Uterus (tissue), 4 donors: ENCODE measurements around the gene PRUNE2. TPM values are rescaled to one million over a fixed set of nuclear protein-coding genes. Genes with fewer than 3 reads are reported as not detected.

Experiments used
- DNase-seq, 2 donors: peaks; one replicate each; pipeline ENCODE4 v3.0.0-alpha.2; 2019 to 2020
- H3K27ac ChIP-seq, 2 donors: fragments of 200-600 bp; sonication (generic); 1 replicate in 1 of 2; 2 replicates in 1 of 2; pipeline ENCODE4 v1.5.1; 2016 to 2018
- H3K27me3 ChIP-seq, 2 donors: fragments of 200-600 bp; sonication (generic); one replicate each; pipeline ENCODE4 v1.5.1; 2018 to 2019; ENCODE audit warnings: control low read depth in 1 of 2
- H3K36me3 ChIP-seq, 2 donors: fragments of 200-600 bp; sonication (generic); one replicate each; pipeline ENCODE4 v1.5.1; 2019; ENCODE audit warnings: control low read depth in 1 of 2
- H3K4me1 ChIP-seq, 2 donors: fragments of 200-600 bp; sonication (generic); one replicate each; pipeline ENCODE4 v1.5.1; 2018 to 2019; ENCODE audit warnings: control low read depth in 1 of 2
- H3K4me3 ChIP-seq, 2 donors: fragments of 200-600 bp; sonication (generic); 1 replicate in 1 of 2; 2 replicates in 1 of 2; pipeline ENCODE4 v1.5.1; 2018 to 2019; ENCODE audit warnings: mild to moderate bottlenecking in 1 of 2
- H3K9me3 ChIP-seq, 2 donors: fragments of 200-600 bp; sonication (generic); one replicate each; pipeline ENCODE4 v1.5.1; 2019; ENCODE audit warnings: control low read depth in 1 of 2
- POLR2A ChIP-seq, 2 donors: fragments of 450-650 bp; IDR thresholded peaks; one replicate each; pipeline ENCODE4 v1.6.1; 2016; ENCODE audit warnings: antibody characterized with exemption in 2 of 2, mild to moderate bottlenecking in 1 of 2, moderate library complexity in 1 of 2
- intact Hi-C: fragments of 100-400 bp; cut with DNase I; formaldehyde crosslinking; loops from one replicate; pipeline ENCODE4 v1.15.1; 2023; ENCODE audit warnings: low total_unique reads
- total RNA-seq, 4 donors: library from RNA; depleted of rRNA in 3 of 4; stranded (reverse); fragments of >200 nt in 3 of 4; gene quantifications; one replicate each; pipeline versions ENCODE4 v1.1.0 to v1.2.4, GENCODE V29; 2014 to 2023
- TF ChIP-seq, protein P1 (sequence below), 4 experiments: fragments of 200-600 bp in 2 of 4; fragments of 450-650 bp in 2 of 4; sonication (generic) in 2 of 4; IDR thresholded peaks; one replicate each; pipeline ENCODE4 v1.5.1; 2016 to 2019; ENCODE audit warnings: antibody characterized with exemption in 4 of 4, mild to moderate bottlenecking in 2 of 4, moderate library complexity in 1 of 4
- donor health status: DM: yes; HTN: yes; CAD: no.

PRUNE2 gene
- total RNA-seq, 4 donors from 2014 or later: 51.4 to 187 (median 97.1) TPM

DNA sequence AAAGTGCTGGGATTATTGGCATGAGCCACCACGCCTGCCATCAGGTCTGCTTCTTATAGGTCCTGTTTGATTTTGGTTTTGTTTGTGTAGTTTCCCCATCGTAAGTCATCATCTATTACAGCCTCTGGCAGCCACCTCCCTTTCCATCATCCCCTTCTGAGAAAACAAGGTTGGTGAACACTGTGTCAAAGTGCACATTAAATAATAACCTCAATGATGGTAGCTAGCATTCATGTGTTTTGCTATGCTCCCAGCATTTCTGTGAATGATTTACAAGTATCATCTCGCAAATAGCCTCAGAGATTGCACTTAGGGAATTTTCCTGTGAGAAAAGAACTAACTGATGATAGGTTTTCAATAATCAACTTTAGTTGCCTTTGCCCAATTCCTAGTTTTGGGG, 9.9 kb downstream of the PRUNE2 start:
- no peaks in the 10 kb centered on the region for H3K27me3 ChIP-seq
- peak overlapping the region; percentile 40 to 66 for H3K27ac ChIP-seq
- no peak overlapping the region for H3K4me3 ChIP-seq
- TF ChIP-seq, protein P1, sequence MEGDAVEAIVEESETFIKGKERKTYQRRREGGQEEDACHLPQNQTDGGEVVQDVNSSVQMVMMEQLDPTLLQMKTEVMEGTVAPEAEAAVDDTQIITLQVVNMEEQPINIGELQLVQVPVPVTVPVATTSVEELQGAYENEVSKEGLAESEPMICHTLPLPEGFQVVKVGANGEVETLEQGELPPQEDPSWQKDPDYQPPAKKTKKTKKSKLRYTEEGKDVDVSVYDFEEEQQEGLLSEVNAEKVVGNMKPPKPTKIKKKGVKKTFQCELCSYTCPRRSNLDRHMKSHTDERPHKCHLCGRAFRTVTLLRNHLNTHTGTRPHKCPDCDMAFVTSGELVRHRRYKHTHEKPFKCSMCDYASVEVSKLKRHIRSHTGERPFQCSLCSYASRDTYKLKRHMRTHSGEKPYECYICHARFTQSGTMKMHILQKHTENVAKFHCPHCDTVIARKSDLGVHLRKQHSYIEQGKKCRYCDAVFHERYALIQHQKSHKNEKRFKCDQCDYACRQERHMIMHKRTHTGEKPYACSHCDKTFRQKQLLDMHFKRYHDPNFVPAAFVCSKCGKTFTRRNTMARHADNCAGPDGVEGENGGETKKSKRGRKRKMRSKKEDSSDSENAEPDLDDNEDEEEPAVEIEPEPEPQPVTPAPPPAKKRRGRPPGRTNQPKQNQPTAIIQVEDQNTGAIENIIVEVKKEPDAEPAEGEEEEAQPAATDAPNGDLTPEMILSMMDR (IDR thresholded peaks at IDR 0.05): no peak
- no peak for TF ChIP-seq POLR2A (IDR thresholded peaks at IDR 0.05)
- no peaks in the 10 kb centered on the region for H3K9me3 ChIP-seq
- no peaks in the 10 kb centered on the region for H3K4me1 ChIP-seq
- intact Hi-C loops: no loop called here
- H3K36me3 ChIP-seq: no peaks in the 10 kb centered on the region
- DNase-seq: no peak

DNA sequence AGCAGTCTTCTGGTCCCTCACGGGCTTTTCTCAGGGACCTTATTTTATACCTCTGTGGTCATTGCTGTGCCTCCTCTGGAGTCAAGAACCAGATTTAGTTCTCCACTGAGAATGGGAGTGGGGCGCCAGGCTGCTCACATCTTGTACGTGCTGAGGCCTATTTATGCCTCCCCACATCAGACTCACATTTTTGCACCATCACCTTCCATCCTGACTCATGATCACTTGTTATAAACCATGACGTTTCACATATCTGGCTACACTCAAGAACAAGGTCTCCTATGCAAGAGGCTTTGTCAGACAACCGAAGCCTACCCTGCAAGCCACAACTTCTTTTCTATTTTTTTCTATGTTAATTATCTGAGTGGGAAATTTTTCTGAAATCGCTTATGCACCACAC, 10.7 kb downstream of the PRUNE2 start:
- peak in 1 of 2 donors; percentile 30 for DNase-seq
- H3K27ac ChIP-seq: peak overlapping the region; percentile 40 to 66
- H3K9me3 ChIP-seq: no peaks in the 10 kb centered on the region
- intact Hi-C loops: no loop called here
- H3K4me1 ChIP-seq: no peaks in the 10 kb centered on the region
- H3K27me3 ChIP-seq: no peaks in the 10 kb centered on the region
- H3K4me3 ChIP-seq: no peak overlapping the region
- no peak for TF ChIP-seq POLR2A (IDR thresholded peaks at IDR 0.05)
- TF ChIP-seq, protein P1 (IDR thresholded peaks at IDR 0.05): no peak
- no peaks in the 10 kb centered on the region for H3K36me3 ChIP-seq

DNA sequence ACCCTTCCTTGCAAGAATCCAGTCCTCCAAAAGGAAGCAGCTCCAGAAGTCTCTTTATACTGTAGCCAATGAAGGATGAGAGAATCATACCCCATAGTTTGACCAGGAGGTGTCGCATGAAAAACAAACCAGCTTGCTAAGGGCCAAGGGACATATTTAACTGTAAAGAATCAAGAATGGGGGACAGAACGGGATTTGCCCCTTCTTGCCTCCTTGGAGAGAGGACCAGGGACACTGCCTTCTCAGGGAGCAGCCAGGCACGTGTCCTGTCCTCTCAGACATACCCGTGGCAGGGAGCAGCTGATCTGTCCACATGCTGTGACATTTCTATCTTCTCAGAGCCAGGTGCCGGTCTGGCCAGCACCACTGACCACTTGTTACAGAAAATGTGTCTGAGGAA, 11.7 kb downstream of the PRUNE2 start:
- TF ChIP-seq, protein P1 (IDR thresholded peaks at IDR 0.05): no peak
- no peak for TF ChIP-seq POLR2A (IDR thresholded peaks at IDR 0.05)
- intact Hi-C loops: no loop called here
- H3K36me3 ChIP-seq: no peaks in the 10 kb centered on the region
- no peaks in the 10 kb centered on the region for H3K27me3 ChIP-seq
- H3K27ac ChIP-seq: peak overlapping the region; percentile 60 to 66
- H3K9me3 ChIP-seq: no peaks in the 10 kb centered on the region
- no peaks in the 10 kb centered on the region for H3K4me1 ChIP-seq
- no peak overlapping the region for H3K4me3 ChIP-seq
- no peak for DNase-seq

DNA sequence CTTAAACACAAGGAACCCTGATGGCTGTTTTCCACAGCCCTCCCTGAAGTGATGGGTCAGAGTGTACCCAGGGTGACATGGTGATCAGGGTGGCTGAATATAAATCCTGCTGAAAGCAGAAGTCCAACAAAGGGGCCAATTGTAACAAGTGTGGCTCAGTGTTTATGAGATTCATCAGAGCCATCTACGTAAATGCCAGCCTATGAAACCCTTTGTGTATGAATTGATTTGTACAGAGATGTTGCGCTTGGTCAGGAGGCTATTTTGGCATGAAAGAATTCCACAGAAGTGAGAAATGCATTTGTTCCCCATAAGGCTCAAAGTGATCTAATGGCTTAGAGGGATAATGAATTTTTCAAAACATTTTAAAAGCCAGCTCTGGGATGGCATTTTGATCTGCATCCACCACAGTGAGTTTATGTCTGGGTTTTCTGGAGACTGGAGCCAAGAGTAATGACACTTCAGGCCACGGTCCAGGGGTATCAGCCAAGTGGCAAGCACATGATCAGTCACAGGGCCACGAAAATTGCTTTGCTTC, 12.4 kb downstream of the PRUNE2 start:
- H3K27ac ChIP-seq: peak overlapping the region; percentile 60 to 66
- no peaks in the 10 kb centered on the region for H3K9me3 ChIP-seq
- TF ChIP-seq POLR2A (IDR thresholded peaks at IDR 0.05): no peak
- TF ChIP-seq, protein P1 (IDR thresholded peaks at IDR 0.05): no peak
- no peaks in the 10 kb centered on the region for H3K27me3 ChIP-seq
- intact Hi-C loops: no loop called here
- H3K4me1 ChIP-seq: no peaks in the 10 kb centered on the region
- H3K36me3 ChIP-seq: no peaks in the 10 kb centered on the region
- DNase-seq: peak in 1 of 2 donors; percentile 29
- H3K4me3 ChIP-seq: no peak overlapping the region

DNA sequence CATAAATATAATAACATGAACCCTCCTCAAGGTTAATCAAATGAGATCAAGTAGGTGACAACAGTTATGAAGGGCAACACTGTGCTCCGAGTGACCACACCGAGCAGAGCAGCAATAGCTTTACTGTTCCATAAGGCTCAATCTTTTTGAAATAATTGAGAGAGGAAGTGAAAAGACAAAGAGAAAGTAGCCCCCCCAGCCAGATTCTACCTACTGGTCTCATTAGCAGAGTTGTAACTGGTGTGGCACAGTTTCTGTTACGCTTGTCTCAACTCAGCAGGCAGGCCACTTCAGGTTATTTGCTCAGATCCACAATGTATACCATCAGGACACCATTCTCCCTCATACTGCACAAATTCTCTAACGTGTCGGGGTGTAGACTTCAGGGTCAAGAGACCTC, 14.0 kb downstream of the PRUNE2 start:
- DNase-seq: no peak
- intact Hi-C loops: no loop called here
- no peak overlapping the region for H3K27ac ChIP-seq
- no peak overlapping the region for H3K4me3 ChIP-seq
- no peaks in the 10 kb centered on the region for H3K27me3 ChIP-seq
- TF ChIP-seq, protein P1 (IDR thresholded peaks at IDR 0.05): no peak
- TF ChIP-seq POLR2A (IDR thresholded peaks at IDR 0.05): no peak
- H3K9me3 ChIP-seq: no peaks in the 10 kb centered on the region
- no peaks in the 10 kb centered on the region for H3K4me1 ChIP-seq
- no peaks in the 10 kb centered on the region for H3K36me3 ChIP-seq
